Psoas muscle (tissue), 8 donors: ENCODE measurements around the gene DHX57. TPM values are rescaled to one million over a fixed set of nuclear protein-coding genes. Genes with fewer than 3 reads are reported as not detected.
A peak's percentile ranks its signal among the peaks of the same experiment; 100 is the strongest.

Experiments
- ATAC-seq, 4 donors: fragments of 200-7000 bp; cut with Tn5 transposase; one replicate each; pipeline ENCODE4 v1.9.1; 2020; ENCODE audit warnings: moderate library complexity in 3 of 4, mild to moderate bottlenecking in 2 of 4
- DNase-seq, 2 donors: peaks; one replicate each; pipeline ENCODE4 v3.0.0-alpha.2; 2020
- H3K27ac ChIP-seq: fragments of 200-600 bp; one replicate; pipeline ENCODE4 v1.8.0; 2022
- H3K27me3 ChIP-seq, 3 donors: fragments of 200-600 bp in 1 of 3; one replicate each; pipeline versions ENCODE4 v1.6.1 to v1.8.0; 2013 to 2022; ENCODE audit warnings: low read length in 2 of 3, mild to moderate bottlenecking in 2 of 3, moderate library complexity in 1 of 3; ENCODE audit not compliant: insufficient read depth in 3 of 3
- H3K36me3 ChIP-seq, 2 donors: fragments of 200-600 bp in 1 of 2; one replicate each; pipeline versions ENCODE4 v1.6.1 to v1.8.0; 2013 to 2022; ENCODE audit warnings: low read depth in 1 of 2, mild to moderate bottlenecking in 1 of 2, moderate library complexity in 1 of 2; ENCODE audit not compliant: insufficient read depth in 1 of 2
- H3K4me1 ChIP-seq: fragments of 200-600 bp; one replicate; pipeline ENCODE4 v1.8.0; 2022
- H3K4me3 ChIP-seq: fragments of 200-600 bp; one replicate; pipeline ENCODE4 v1.8.0; 2022; ENCODE audit warnings: mild to moderate bottlenecking
- H3K9me3 ChIP-seq: fragments of 200-600 bp; one replicate; pipeline ENCODE4 v1.8.0; 2022
- WGBS, 3 donors: extraction: QIAGEN DNeasy Blood & Tissue Kit; methylation state at CpG; one replicate each; pipeline versions ENCODE4 v1.1.6 to v1.1.7; 2013; 5-methylcytosine and 5-hydroxymethylcytosine counted together
- intact Hi-C, 2 donors: fragments of 100-400 bp; cut with DNase I; formaldehyde crosslinking; loops; one replicate each; pipeline versions ENCODE4 v1.11.0 to v1.14.2; 2022
- polyA plus RNA-seq, 3 donors: library from polyadenylated mRNA; stranded (reverse); fragments of 200-250 nt; gene quantifications; one replicate each; pipeline ENCODE4 v1.2.3, GENCODE V29; 2013
- total RNA-seq, 4 donors: library from RNA; stranded (reverse); fragmentation: NEBNext Ultra II Directional in 2 of 4; extraction: Animal tissue kit (Norgen Biotek cat#: 25700) in 2 of 4; gene quantifications; one replicate each; pipeline versions ENCODE4 v1.2.1 to v1.2.4, GENCODE V29; 2021 to 2023
- TF ChIP-seq, protein P1 (sequence below): fragments of 200-600 bp; IDR thresholded peaks from one replicate; pipeline ENCODE4 v1.8.0; 2022; ENCODE audit warnings: antibody characterized with exemption
- donor health status: healthy with polysubstance abuse.
- donor health status: DM: no; HTN: no; CAD: no; lungs with moderate emphysema.
- donor health status: Bipolar disorder and iron deficiency.
- donor health status: healthy.
- donor health status: DM: yes; HTN: yes; CAD: no.
- donor health status: DM: no; HTN: no; CAD: no.
- donor health status: DM: no; HTN: no; CAD: no.
- donor health status: DM: yes; HTN: yes; CAD: no.

The DHX57 gene
- total and polyA plus RNA-seq, 7 donors: 7.7 to 15.3 (median 11.6) TPM

DNA sequence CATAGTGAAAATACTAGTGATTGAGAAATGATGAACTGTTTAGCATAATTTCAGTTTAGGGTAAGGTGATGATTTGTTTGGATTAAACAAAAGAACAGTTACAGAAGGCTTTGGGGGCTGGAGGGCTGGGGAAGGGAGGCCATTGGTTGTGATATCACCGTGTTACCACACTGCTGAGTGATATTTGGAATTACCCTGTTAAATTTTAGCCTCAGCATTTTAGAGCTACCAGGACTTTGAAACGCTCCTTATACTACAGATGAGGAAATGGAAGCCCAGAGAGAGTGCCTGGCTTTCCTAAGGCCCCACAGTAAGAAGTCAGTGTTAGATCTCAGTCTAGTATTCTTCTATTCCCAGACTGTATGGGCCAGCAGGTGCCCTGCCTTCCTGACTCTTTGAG lies 29.5 kb upstream of the DHX57 start:
- H3K9me3 ChIP-seq: no peaks in the 10 kb centered on the region
- peaks cover 9% of the 10 kb centered on the region for H3K4me1 ChIP-seq
- TF ChIP-seq, protein P1, sequence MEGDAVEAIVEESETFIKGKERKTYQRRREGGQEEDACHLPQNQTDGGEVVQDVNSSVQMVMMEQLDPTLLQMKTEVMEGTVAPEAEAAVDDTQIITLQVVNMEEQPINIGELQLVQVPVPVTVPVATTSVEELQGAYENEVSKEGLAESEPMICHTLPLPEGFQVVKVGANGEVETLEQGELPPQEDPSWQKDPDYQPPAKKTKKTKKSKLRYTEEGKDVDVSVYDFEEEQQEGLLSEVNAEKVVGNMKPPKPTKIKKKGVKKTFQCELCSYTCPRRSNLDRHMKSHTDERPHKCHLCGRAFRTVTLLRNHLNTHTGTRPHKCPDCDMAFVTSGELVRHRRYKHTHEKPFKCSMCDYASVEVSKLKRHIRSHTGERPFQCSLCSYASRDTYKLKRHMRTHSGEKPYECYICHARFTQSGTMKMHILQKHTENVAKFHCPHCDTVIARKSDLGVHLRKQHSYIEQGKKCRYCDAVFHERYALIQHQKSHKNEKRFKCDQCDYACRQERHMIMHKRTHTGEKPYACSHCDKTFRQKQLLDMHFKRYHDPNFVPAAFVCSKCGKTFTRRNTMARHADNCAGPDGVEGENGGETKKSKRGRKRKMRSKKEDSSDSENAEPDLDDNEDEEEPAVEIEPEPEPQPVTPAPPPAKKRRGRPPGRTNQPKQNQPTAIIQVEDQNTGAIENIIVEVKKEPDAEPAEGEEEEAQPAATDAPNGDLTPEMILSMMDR: no peak
- WGBS, 3 donors: 89 to 94% (median 90%) methylated on average over 2 of the region's 2 CpGs
- intact Hi-C loops: no loop called here
- no peak for ATAC-seq
- H3K27me3 ChIP-seq: no peaks in the 10 kb centered on the region
- DNase-seq: no peak
- no peak overlapping the region for H3K4me3 ChIP-seq
- H3K36me3 ChIP-seq: no peaks in the 10 kb centered on the region
- H3K27ac ChIP-seq: no peak overlapping the region

DNA sequence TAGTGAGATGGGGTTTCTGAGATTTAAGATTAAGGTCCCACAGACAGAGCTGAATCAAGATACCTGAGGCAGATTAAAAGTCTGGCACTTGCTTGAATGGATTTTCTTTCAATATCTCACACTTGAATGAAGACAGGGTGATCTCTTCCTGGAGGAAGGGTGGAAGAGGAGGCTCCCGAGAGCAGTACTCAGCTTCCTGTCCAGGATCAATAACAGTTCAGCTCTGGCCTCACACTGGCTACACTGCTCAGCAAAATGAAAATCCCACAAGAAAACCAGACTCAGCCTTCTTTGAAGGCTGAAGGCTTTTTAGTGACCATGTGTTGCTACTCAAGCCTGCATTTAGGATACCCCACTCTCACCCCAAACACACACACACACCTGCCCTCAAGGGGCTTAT lies 25.0 kb upstream of the DHX57 start:
- intact Hi-C loops: no loop called here
- no peaks in the 10 kb centered on the region for H3K9me3 ChIP-seq
- TF ChIP-seq, protein P1: no peak
- H3K27ac ChIP-seq: no peak overlapping the region
- no peaks in the 10 kb centered on the region for H3K36me3 ChIP-seq
- no peak overlapping the region for H3K4me3 ChIP-seq
- DNase-seq (no peak), ATAC-seq (no peak)
- 72 to 81% (median 79%) methylated on average over 1 of the region's 1 CpG for WGBS, 3 donors
- H3K4me1 ChIP-seq: no peaks in the 10 kb centered on the region
- no peaks in the 10 kb centered on the region for H3K27me3 ChIP-seq

DNA sequence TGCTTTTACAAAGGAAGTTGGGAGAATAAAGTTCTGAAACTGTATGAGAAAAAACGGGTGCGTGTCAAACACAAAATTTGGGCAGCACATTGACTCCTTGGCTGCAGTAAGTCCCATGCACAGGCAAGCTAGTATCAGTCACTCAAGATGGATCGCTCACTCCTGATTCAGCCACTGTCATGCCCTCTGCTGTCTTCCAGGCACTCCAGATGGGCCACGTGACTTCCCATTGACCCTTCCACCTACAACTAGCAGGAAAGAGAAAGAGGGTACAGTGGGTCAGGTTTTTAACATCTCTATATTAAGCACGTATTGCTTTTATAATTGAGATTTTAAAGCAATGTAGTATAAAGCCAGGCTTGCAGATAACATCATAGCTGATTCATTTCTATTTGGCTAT lies 22.5 kb upstream of the DHX57 start:
- intact Hi-C loops: no loop called here

DNA sequence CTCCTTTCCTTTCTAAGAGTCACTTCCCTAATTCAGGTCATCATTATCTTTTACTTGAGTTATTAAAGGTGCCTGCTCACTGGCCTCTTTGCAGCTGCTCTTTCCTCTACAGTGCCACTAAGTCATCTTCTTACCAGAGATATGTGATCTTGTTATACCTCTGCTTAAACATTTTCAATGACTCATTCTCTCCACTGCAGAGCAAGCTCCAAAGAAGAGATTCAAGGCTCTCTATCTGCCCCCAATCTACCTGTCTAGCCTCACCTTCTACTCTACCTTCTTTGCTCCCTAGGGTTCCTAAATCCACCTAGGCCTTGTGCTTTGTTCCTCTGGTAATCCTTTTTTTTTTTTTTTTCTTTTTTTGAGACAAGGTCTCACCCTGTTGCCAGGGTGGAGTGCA lies 17.1 kb upstream of the DHX57 start:
- no peak overlapping the region for H3K4me3 ChIP-seq
- H3K27ac ChIP-seq: no peak overlapping the region
- H3K27me3 ChIP-seq: no peaks in the 10 kb centered on the region
- TF ChIP-seq, protein P1: no peak
- DNase-seq: no peak
- intact Hi-C loops: no loop called here
- H3K36me3 ChIP-seq: no peaks in the 10 kb centered on the region
- ATAC-seq: peak in 1 of 4 donors; percentile 53
- H3K9me3 ChIP-seq: no peaks in the 10 kb centered on the region
- H3K4me1 ChIP-seq: no peaks in the 10 kb centered on the region

More for the DNA sequence above, 22.5 kb upstream of the DHX57 start:
- 83 to 88% (median 87%) methylated on average over 5 of the region's 5 CpGs for WGBS, 3 donors
- Histone ChIP-seq H3K27me3 (no peaks in the 10 kb centered on the region), H3K4me3 (no peak overlapping the region), H3K27ac (no peak overlapping the region), H3K9me3 (no peaks in the 10 kb centered on the region), H3K36me3 (no peaks in the 10 kb centered on the region), H3K4me1 (no peaks in the 10 kb centered on the region)
- DNase-seq (no peak), ATAC-seq (no peak)
- TF ChIP-seq, protein P1: no peak

DNA sequence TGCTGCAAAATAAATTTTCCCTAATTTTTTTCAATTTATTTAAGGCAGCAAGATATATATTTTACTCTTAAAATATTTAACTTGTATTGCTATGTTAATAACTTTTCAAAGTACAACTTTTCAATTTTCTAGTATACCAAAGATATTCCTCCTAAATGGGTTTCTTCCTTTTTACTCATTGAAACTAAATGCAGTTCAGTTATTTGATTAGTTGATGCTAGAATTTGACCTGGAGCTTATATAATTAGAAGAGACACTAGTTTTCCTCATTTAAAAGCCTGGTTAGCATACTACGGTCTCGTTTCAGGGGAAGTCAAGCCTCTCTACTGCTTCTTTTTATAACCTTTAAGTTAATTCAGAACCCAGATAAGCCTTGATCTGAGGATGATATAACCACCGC lies 13.8 kb upstream of the DHX57 start, which contains the start of gene ARHGEF33:
Gene ARHGEF33, plus strand, starts transcription at position 301 of the 400 bp plus-strand sequence. CDS start 29,573 bp downstream, outside the sequence.
- no peak within 1 kb of the TSS for H3K4me3 ChIP-seq
- peaks cover 13% of the 10 kb centered on the region for H3K4me1 ChIP-seq
- H3K27ac ChIP-seq: no peak within 1 kb of the TSS
- H3K36me3 ChIP-seq: no peaks in the 10 kb centered on the region
- ATAC-seq (no peak), DNase-seq (no peak)
- H3K27me3 ChIP-seq: no peaks in the 10 kb centered on the region
- 80 to 85% (median 83%) methylated on average over 3 of the region's 3 CpGs for WGBS, 3 donors
- TF ChIP-seq, protein P1: no peak
- no peaks in the 10 kb centered on the region for H3K9me3 ChIP-seq
- intact Hi-C loops: no loop called here
